Endodermal cell (in vitro differentiated cells): ENCODE data around the gene ZNF536. TPM values are rescaled to one million over a fixed set of nuclear protein-coding genes. Genes with fewer than 3 reads are reported as not detected.

Experiments
- DNase-seq: peaks from one replicate; pipeline ENCODE4 v3.0.0-alpha.2; 2017
- H3K27ac ChIP-seq: 2 replicates; pipeline ENCODE4 v1.5.1; 2013; ENCODE audit warnings: mild to moderate bottlenecking, low read depth, low read length, moderate library complexity
- H3K27me3 ChIP-seq: 2 replicates; pipeline ENCODE4 v1.6.1; 2013; ENCODE audit warnings: mild to moderate bottlenecking, low read length, moderate library complexity; ENCODE audit not compliant: insufficient read depth, control insufficient read depth, poor library complexity, severe bottlenecking
- H3K36me3 ChIP-seq: 2 replicates; pipeline ENCODE4 v1.7.0; 2013; ENCODE audit warnings: mild to moderate bottlenecking, low read length, moderate library complexity; ENCODE audit not compliant: control insufficient read depth, insufficient read depth
- H3K4me1 ChIP-seq: one replicate; pipeline ENCODE4 v1.7.0; 2013; ENCODE audit warnings: low read length; ENCODE audit not compliant: control insufficient read depth, insufficient read depth
- H3K4me3 ChIP-seq: 2 replicates; pipeline ENCODE4 v1.5.1; 2013; ENCODE audit warnings: mild to moderate bottlenecking, low read length, moderate library complexity
- H3K9ac ChIP-seq: 2 replicates; pipeline ENCODE4 v1.6.1; 2013; ENCODE audit warnings: mild to moderate bottlenecking, low read length, moderate library complexity; ENCODE audit not compliant: poor library complexity, severe bottlenecking; ENCODE audit errors: extremely low read depth
- H3K9me3 ChIP-seq: 2 replicates; pipeline ENCODE4 v1.6.1; 2013; ENCODE audit warnings: mild to moderate bottlenecking, low read length, moderate library complexity; ENCODE audit not compliant: control insufficient read depth
- H3K27ac Mint-ChIP-seq: 2 replicates; pipeline ENCODE4 v1.8.0; 2020; ENCODE audit warnings: mixed read lengths
- H3K27me3 Mint-ChIP-seq: 2 replicates; pipeline ENCODE4 v1.8.0; 2021; ENCODE audit warnings: mild to moderate bottlenecking, mixed read lengths; ENCODE audit not compliant: insufficient read depth
- H3K36me3 Mint-ChIP-seq: 2 replicates; pipeline ENCODE4 v1.8.0; 2020; ENCODE audit warnings: low read depth, mixed read lengths
- H3K4me1 Mint-ChIP-seq: 2 replicates; pipeline ENCODE4 v1.8.0; 2020; ENCODE audit warnings: mixed read lengths
- H3K4me3 Mint-ChIP-seq: 2 replicates; pipeline ENCODE4 v1.8.0; 2020; ENCODE audit warnings: mild to moderate bottlenecking, moderate library complexity, mixed read lengths
- H3K9me3 Mint-ChIP-seq: 2 replicates; pipeline ENCODE4 v1.8.0; 2020; ENCODE audit warnings: mild to moderate bottlenecking, mixed read lengths
- WGBS, 2 experiments: methylation state at CpG; one replicate each; pipeline versions ENCODE4 v1.1.5 to v1.1.7; 2013; ENCODE audit warnings: missing lambda C conversion rate in 2 of 2, mixed read lengths in 1 of 2; ENCODE audit not compliant: insufficient coverage in 1 of 2, insufficient read length in 1 of 2; 5-methylcytosine and 5-hydroxymethylcytosine counted together
- total RNA-seq, 2 donors: library from RNA; stranded (reverse); fragmentation: NEBNext Ultra II Directional in 1 of 2; extraction: Animal tissue kit (Norgen Biotek cat#: 25700) in 1 of 2; gene quantifications; 2 replicates in 1 of 2; 3 replicates in 1 of 2; pipeline ENCODE4 v1.2.1, GENCODE V29; 2021
- TF ChIP-seq, protein P1 (sequence below): fragments of 200-600 bp; sonication (generic); conservative IDR thresholded peaks from 2 replicates; pipeline ENCODE4 v1.5.0; 2021; ENCODE audit warnings: antibody characterized with exemption, mild to moderate bottlenecking

Gene ZNF536
- total RNA-seq, 2 donors from 2014 or later: not detected

DNA sequence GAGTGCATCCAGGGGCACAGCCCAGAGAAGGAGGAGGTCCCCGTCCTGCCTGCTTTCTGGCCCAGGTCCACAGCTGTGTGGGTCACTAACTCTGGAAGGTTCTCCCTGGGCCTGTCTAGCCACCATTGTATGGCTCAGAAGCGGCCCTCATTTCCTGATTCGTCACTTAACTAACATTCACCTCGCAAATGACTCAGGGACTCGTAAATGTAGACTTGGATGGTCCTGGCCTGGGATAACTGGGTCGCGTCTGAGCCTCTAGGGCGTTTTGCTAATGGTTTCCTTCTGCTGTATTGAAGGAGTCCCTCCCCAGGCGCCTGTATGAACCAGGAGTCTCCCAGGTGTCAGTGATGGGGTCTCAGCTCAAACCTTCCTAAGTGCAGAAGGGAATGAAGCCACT, 162.8 kb downstream of the ZNF536 start:
- Mint-ChIP-seq H3K27me3 (peaks cover 5% of the 10 kb centered on the region), H3K9me3 (no peaks in the 10 kb centered on the region), H3K27ac (no peak overlapping the region), H3K4me3 (no peak overlapping the region), H3K4me1 (peaks cover 3% of the 10 kb centered on the region), H3K36me3 (no peaks in the 10 kb centered on the region)
- H3K4me3 ChIP-seq: no peak overlapping the region
- no peak overlapping the region for H3K9ac ChIP-seq
- WGBS, 2 experiments: 89 to 90% methylated on average over 9 of the region's 9 CpGs
- no peak for DNase-seq
- H3K9me3 ChIP-seq: no peaks in the 10 kb centered on the region
- TF ChIP-seq, protein P1, sequence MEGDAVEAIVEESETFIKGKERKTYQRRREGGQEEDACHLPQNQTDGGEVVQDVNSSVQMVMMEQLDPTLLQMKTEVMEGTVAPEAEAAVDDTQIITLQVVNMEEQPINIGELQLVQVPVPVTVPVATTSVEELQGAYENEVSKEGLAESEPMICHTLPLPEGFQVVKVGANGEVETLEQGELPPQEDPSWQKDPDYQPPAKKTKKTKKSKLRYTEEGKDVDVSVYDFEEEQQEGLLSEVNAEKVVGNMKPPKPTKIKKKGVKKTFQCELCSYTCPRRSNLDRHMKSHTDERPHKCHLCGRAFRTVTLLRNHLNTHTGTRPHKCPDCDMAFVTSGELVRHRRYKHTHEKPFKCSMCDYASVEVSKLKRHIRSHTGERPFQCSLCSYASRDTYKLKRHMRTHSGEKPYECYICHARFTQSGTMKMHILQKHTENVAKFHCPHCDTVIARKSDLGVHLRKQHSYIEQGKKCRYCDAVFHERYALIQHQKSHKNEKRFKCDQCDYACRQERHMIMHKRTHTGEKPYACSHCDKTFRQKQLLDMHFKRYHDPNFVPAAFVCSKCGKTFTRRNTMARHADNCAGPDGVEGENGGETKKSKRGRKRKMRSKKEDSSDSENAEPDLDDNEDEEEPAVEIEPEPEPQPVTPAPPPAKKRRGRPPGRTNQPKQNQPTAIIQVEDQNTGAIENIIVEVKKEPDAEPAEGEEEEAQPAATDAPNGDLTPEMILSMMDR: no peak
- no peaks in the 10 kb centered on the region for H3K36me3 ChIP-seq
- H3K27ac ChIP-seq: no peak overlapping the region
- H3K27me3 ChIP-seq: no peaks in the 10 kb centered on the region
- H3K4me1 ChIP-seq: no peaks in the 10 kb centered on the region

DNA sequence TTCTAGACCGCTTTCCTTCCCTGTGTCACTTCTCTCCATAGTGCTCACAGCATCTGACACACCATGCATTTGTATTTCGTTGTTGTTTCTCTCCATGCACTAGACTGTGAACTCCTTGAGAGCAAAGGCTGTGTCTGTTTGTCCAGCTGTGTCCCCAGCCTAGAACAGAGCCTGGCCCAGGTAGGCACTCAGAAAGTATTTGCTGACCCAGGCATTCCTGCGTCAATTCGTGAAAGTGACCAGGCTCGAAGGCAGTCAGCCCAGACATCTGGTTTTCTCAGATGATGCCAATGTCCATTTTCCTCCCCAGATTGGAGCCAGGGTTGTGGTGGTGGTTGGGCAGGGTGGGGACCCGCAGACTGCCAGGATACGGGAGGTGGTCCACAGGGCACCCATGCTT, 164.8 kb downstream of the ZNF536 start:
- Histone ChIP-seq H3K4me3 (no peak overlapping the region), H3K9ac (no peak overlapping the region), H3K4me1 (no peaks in the 10 kb centered on the region), H3K27me3 (no peaks in the 10 kb centered on the region), H3K36me3 (no peaks in the 10 kb centered on the region), H3K27ac (no peak overlapping the region), H3K9me3 (no peaks in the 10 kb centered on the region)
- WGBS, 2 experiments: 92 to 95% methylated on average over 5 to 7 of the region's 7 CpGs
- H3K27me3 Mint-ChIP-seq: peaks cover 5% of the 10 kb centered on the region
- no peak for DNase-seq
- peaks cover 3% of the 10 kb centered on the region for H3K4me1 Mint-ChIP-seq
- no peak overlapping the region for H3K4me3 Mint-ChIP-seq
- TF ChIP-seq, protein P1: no peak
- H3K27ac Mint-ChIP-seq: no peak overlapping the region
- no peaks in the 10 kb centered on the region for H3K9me3 Mint-ChIP-seq
- H3K36me3 Mint-ChIP-seq: no peaks in the 10 kb centered on the region

DNA sequence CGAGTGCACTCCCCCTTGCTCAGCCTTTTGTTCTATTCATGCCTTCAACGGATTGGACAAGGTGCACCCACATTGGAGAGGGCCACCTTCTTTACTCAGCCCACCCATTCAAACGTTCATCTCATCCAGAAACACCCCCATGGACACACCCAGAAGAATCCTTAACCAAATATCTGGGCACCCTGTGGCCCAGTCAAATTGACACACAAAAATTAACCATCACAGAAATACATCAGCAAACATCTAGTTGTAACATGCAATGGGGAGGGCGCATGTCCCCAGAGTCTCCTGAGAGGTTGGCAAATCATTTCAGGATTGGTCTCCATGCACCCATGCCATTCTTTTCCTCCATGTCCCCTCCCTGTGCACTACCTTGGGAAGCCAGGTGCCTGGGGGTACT, 167.1 kb downstream of the ZNF536 start:
- H3K9me3 ChIP-seq: no peaks in the 10 kb centered on the region
- no peaks in the 10 kb centered on the region for H3K4me1 ChIP-seq
- no peaks in the 10 kb centered on the region for H3K36me3 Mint-ChIP-seq
- no peak overlapping the region for H3K4me3 Mint-ChIP-seq
- no peaks in the 10 kb centered on the region for H3K9me3 Mint-ChIP-seq
- peaks cover 5% of the 10 kb centered on the region for H3K27me3 Mint-ChIP-seq
- TF ChIP-seq, protein P1: no peak
- 91 to 92% methylated on average over 1 to 4 of the region's 4 CpGs for WGBS, 2 experiments
- no peak overlapping the region for H3K27ac ChIP-seq
- no peak overlapping the region for H3K4me3 ChIP-seq
- H3K9ac ChIP-seq: no peak overlapping the region
- H3K27ac Mint-ChIP-seq: no peak overlapping the region
- no peaks in the 10 kb centered on the region for H3K27me3 ChIP-seq
- DNase-seq: no peak
- H3K36me3 ChIP-seq: no peaks in the 10 kb centered on the region
- H3K4me1 Mint-ChIP-seq: peaks cover 3% of the 10 kb centered on the region
